8988T (cell line): ENCODE results near the gene BET1.

Experiments used
- DNase-seq: peaks from one replicate; pipeline ENCODE4 v3.0.0; 2011

BET1 gene

DNA sequence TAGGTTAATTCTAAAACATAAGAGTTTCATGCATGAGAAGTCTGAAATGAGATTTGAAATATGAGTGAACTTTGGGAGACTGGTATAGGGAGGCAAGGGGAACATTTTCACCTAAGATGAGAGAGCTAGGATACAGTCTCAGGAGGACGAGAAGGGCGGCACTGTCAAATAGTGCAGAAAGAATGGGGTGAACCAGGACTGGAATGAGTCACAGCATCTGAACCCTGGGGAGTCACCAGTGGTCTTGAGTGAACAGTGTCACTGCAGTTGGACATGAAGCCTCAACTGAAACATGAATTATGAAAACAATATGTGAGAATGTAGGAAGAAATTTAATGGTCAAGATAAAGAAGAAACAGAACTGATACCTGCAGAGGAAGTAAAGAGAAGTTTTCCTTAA lies 48.9 kb downstream of the BET1 start:
- no peak for DNase-seq

GRCh38 chr7:93949423-93949822 lies 54.7 kb downstream of the BET1 start:
- no peak for DNase-seq

DNA sequence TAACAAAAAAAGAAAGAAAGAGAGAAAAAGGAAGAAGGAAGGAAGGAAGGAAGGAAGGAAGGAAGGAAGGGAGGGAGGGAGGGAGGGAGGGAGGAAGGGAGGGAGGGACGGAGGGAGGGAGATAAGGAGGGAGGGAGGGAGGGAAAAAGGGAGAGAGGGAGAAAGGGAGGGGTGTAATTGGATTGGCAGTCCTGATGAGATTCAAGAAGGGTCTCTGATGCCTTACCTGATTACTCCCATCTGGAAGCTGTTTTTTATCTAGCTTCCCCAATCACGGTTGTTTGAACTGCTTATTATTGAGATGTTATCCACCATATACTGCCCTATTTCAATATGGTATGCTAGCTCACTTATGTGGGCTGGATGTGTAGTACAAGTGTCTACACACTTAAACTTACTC lies 55.3 kb downstream of the BET1 start:
- DNase-seq = no peak

- DNase-seq = no peak
These were observed 56.0 kb downstream of the BET1 start for GRCh38 chr7:93948106-93948505.

DNA sequence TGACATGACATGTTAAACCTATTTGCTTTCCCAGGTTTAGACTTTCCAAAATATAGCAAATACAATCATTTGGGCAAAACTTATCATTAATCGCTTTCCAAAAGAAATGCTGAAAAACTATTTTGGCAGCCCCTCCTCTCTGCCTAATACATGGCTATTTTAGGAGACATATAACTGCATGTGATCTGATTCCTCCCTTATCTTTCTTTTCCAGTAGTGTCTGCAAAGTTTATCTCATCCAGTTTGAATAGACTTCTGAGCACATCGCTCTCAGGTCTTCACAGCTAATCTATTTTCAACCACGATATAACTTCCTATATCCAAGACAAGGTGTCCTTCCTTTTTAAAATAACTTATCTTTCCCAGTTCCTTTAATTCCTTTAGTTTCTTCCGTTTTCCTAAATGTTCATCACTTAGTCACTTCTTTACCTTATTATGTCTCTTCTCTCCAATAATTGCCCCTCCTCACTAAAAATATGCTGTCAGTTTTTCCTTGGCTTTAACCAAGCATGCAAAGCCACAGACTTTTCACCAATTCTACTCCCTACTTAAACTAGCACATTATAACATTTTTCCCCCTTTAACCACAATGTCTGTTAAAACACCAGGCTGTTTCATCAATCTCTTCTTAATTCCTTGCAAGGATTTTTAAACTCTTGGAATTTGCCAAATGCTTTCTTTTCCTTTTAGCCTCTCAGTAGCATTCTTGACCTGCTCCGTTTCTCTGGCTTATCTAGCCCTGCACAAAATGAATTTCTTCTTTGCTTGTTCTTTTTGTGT lies 58.2 kb downstream of the BET1 start:
- DNase-seq = no peak

- no peak for DNase-seq
These were observed 59.1 kb downstream of the BET1 start for GRCh38 chr7:93945083-93945482.

DNA sequence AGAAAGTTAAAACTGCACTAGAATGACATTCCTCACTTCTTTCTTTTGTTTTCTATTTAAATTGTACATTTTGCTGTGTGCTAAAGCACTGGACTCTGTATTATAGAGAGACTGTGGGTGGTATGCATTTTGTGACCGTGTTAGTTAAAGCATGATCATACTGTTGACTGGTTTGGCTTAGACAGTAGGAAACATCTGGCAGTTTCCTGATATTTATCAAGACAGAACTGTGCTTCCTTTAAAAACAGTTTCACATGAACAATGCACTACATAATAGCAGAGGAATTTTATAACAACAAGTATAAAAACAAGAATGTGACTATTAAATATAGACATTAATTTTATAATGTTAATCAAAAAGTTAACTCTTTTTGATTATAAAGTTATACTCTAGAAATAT lies 59.5 kb downstream of the BET1 start:
- no peak for DNase-seq

DNA sequence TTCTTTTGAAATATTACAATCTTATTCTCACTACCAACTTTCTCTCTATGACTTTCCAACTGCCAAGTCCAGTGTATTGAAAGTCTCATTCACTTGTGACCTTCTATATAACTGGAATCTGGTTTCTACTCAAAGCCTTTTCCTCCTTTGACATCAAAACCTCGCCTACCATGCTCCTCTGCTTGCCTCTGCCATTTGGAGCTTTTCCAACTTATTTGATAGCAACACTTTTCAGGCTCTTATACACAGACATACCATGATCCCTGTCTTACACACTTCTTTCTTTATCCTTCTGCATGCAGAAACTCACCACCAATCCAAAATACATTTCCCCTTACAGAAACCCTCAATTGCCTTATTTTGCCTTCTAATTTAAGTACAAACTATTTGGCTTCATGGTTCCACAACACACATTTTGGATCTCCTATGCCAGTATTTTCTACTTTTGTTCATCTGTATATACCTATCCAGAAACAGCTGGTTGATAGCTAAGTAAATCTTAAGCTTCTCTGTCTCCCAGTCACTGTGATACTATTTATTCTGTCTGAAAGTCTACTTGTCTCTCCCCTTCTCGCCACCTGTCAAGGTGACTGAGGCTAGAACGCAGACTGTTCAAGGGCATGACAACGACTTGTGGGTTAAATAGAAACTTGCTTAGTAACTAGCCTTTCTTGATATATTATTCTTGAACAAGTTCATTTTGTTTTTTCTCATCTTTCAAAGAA lies 60.2 kb downstream of the BET1 start:
- no peak for DNase-seq
